HEK293 (cell line): ENCODE results near the gene SUFU.
"Not testable (repeated sequence)": the region's sequence is repeated elsewhere in the genome, so short reads cannot be mapped to it uniquely, and the experiment has no call there.

Source experiments
- CTCF ChIA-PET: fragments of 350-600 bp; formaldehyde crosslinking; extraction: SDS; loops from one replicate; lab custom pipeline; 2021; ENCODE audit warnings: antibody characterized with exemption; lab: Yijun Ruan, JAX
- POLR2A ChIA-PET: fragments of 300-600 bp; formaldehyde crosslinking; extraction: SDS; loops from one replicate; lab custom pipeline; 2020; ENCODE audit warnings: antibody characterized with exemption, inconsistent platforms; lab: Yijun Ruan, JAX
- H3K27ac ChIP-seq: fragments of 200-500 bp; sonication (Bioruptor generic); 2 replicates; pipeline ENCODE4 v1.5.1; 2014; ENCODE audit warnings: low read depth, low read length, control low read depth, inconsistent platforms; ENCODE audit errors: extremely low read depth
- H3K36me3 ChIP-seq, 2 experiments: fragments of 200-500 bp in 1 of 2; sonication (Bioruptor generic) in 1 of 2; 1 replicate in 1 of 2; 2 replicates in 1 of 2; pipeline ENCODE4 v1.5.1; 2014 to 2017; ENCODE audit warnings: inconsistent platforms in 2 of 2, low read length in 2 of 2; ENCODE audit not compliant: control insufficient read depth in 2 of 2, insufficient read depth in 1 of 2
- H3K4me1 ChIP-seq: fragments of 200-500 bp; sonication (Bioruptor generic); 2 replicates; pipeline ENCODE4 v1.5.1; 2014; ENCODE audit warnings: mild to moderate bottlenecking, low read length, inconsistent platforms; ENCODE audit not compliant: control insufficient read depth, insufficient read depth
- H3K4me3 ChIP-seq: 2 replicates; pipeline ENCODE4 v1.5.1; 2011; ENCODE audit warnings: low read depth, mild to moderate bottlenecking, control low read depth, low read length, moderate library complexity
- H3K9me3 ChIP-seq: fragments of 200-500 bp; sonication (Bioruptor generic); 2 replicates; pipeline ENCODE4 v1.5.1; 2014; ENCODE audit warnings: low read depth, low read length, inconsistent platforms; ENCODE audit not compliant: control insufficient read depth, insufficient read depth
- IKZF3 ChIP-seq: fragments of 450-650 bp; IDR thresholded peaks from 2 replicates; pipeline ENCODE4 v1.5.0; 2018; ENCODE audit warnings: missing biosample characterization, mild to moderate bottlenecking, missing genetic modification characterization, moderate library complexity
- KLF7 ChIP-seq: fragments of 450-650 bp; formaldehyde crosslinking; IDR thresholded peaks from 2 replicates; pipeline ENCODE4 v1.5.1; 2016; ENCODE audit warnings: missing biosample characterization, missing genetic modification characterization, borderline replicate concordance
- WT1 ChIP-seq: fragments of 450-650 bp; formaldehyde crosslinking; IDR thresholded peaks from 2 replicates; pipeline ENCODE4 v1.5.1; 2016; ENCODE audit warnings: missing biosample characterization, missing genetic modification characterization
- ZBTB10 ChIP-seq: fragments of 450-650 bp; formaldehyde crosslinking; IDR thresholded peaks from 2 replicates; pipeline ENCODE4 v1.5.1; 2016; ENCODE audit warnings: missing biosample characterization, missing genetic modification characterization
- ZBTB20 ChIP-seq: fragments of 450-650 bp; formaldehyde crosslinking; IDR thresholded peaks from 2 replicates; pipeline ENCODE4 v1.5.1; 2016; ENCODE audit warnings: missing biosample characterization, missing genetic modification characterization
- ZBTB8A ChIP-seq: fragments of 450-650 bp; formaldehyde crosslinking; IDR thresholded peaks from 2 replicates; pipeline ENCODE4 v1.5.1; 2016; ENCODE audit warnings: missing biosample characterization, missing genetic modification characterization
- ZEB2 ChIP-seq: fragments of 450-650 bp; formaldehyde crosslinking; IDR thresholded peaks from 2 replicates; pipeline ENCODE4 v1.5.1; 2016; ENCODE audit warnings: missing biosample characterization, missing genetic modification characterization
- ZNF155 ChIP-seq: fragments of 450-650 bp; formaldehyde crosslinking; IDR thresholded peaks from 2 replicates; pipeline ENCODE4 v1.5.1; 2016; ENCODE audit warnings: missing biosample characterization, missing genetic modification characterization
- ZNF157 ChIP-seq: fragments of 450-650 bp; formaldehyde crosslinking; IDR thresholded peaks from 2 replicates; pipeline ENCODE4 v1.5.1; 2016; ENCODE audit warnings: missing biosample characterization, missing genetic modification characterization
- ZNF184 ChIP-seq: fragments of 450-650 bp; IDR thresholded peaks from 2 replicates; pipeline ENCODE4 v1.5.1; 2018; ENCODE audit warnings: missing biosample characterization, mild to moderate bottlenecking, missing genetic modification characterization
- ZNF362 ChIP-seq: fragments of 450-650 bp; formaldehyde crosslinking; IDR thresholded peaks from 2 replicates; pipeline ENCODE4 v1.5.1; 2016; ENCODE audit warnings: missing biosample characterization, missing genetic modification characterization
- ZNF558 ChIP-seq: fragments of 450-650 bp; formaldehyde crosslinking; IDR thresholded peaks from 2 replicates; pipeline ENCODE4 v1.5.1; 2016; ENCODE audit warnings: missing biosample characterization, missing genetic modification characterization
- ZNF600 ChIP-seq: fragments of 450-650 bp; formaldehyde crosslinking; IDR thresholded peaks from 2 replicates; pipeline ENCODE4 v1.5.1; 2016; ENCODE audit warnings: missing biosample characterization, missing genetic modification characterization
- TF ChIP-seq, protein P1 (sequence below): fragments of 450-650 bp; formaldehyde crosslinking; IDR thresholded peaks from 2 replicates; pipeline ENCODE4 v1.5.1; 2016; ENCODE audit warnings: missing biosample characterization, missing genetic modification characterization
- TF ChIP-seq, protein P2 (sequence below): fragments of 450-650 bp; formaldehyde crosslinking; IDR thresholded peaks from 2 replicates; pipeline ENCODE4 v1.5.1; 2016; ENCODE audit warnings: missing biosample characterization, missing genetic modification characterization, low read depth
- TF ChIP-seq, protein P3 (sequence below): fragments of 450-650 bp; formaldehyde crosslinking; IDR thresholded peaks from 2 replicates; pipeline ENCODE4 v1.5.1; 2017; ENCODE audit warnings: missing biosample characterization, missing genetic modification characterization
- TF ChIP-seq, protein P4 (sequence below): fragments of 450-650 bp; formaldehyde crosslinking; IDR thresholded peaks from 2 replicates; pipeline ENCODE4 v1.5.1; 2016; ENCODE audit warnings: missing biosample characterization, missing genetic modification characterization

The SUFU gene

GRCh38 chr10:102499356-102499755 lies 4.4 kb upstream of the SUFU start (continued):
- TF ChIP-seq, protein P1, sequence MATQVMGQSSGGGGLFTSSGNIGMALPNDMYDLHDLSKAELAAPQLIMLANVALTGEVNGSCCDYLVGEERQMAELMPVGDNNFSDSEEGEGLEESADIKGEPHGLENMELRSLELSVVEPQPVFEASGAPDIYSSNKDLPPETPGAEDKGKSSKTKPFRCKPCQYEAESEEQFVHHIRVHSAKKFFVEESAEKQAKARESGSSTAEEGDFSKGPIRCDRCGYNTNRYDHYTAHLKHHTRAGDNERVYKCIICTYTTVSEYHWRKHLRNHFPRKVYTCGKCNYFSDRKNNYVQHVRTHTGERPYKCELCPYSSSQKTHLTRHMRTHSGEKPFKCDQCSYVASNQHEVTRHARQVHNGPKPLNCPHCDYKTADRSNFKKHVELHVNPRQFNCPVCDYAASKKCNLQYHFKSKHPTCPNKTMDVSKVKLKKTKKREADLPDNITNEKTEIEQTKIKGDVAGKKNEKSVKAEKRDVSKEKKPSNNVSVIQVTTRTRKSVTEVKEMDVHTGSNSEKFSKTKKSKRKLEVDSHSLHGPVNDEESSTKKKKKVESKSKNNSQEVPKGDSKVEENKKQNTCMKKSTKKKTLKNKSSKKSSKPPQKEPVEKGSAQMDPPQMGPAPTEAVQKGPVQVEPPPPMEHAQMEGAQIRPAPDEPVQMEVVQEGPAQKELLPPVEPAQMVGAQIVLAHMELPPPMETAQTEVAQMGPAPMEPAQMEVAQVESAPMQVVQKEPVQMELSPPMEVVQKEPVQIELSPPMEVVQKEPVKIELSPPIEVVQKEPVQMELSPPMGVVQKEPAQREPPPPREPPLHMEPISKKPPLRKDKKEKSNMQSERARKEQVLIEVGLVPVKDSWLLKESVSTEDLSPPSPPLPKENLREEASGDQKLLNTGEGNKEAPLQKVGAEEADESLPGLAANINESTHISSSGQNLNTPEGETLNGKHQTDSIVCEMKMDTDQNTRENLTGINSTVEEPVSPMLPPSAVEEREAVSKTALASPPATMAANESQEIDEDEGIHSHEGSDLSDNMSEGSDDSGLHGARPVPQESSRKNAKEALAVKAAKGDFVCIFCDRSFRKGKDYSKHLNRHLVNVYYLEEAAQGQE (tag by site-specific recombination): no peak
- no peak for TF ChIP-seq ZBTB20
- TF ChIP-seq, protein P2, sequence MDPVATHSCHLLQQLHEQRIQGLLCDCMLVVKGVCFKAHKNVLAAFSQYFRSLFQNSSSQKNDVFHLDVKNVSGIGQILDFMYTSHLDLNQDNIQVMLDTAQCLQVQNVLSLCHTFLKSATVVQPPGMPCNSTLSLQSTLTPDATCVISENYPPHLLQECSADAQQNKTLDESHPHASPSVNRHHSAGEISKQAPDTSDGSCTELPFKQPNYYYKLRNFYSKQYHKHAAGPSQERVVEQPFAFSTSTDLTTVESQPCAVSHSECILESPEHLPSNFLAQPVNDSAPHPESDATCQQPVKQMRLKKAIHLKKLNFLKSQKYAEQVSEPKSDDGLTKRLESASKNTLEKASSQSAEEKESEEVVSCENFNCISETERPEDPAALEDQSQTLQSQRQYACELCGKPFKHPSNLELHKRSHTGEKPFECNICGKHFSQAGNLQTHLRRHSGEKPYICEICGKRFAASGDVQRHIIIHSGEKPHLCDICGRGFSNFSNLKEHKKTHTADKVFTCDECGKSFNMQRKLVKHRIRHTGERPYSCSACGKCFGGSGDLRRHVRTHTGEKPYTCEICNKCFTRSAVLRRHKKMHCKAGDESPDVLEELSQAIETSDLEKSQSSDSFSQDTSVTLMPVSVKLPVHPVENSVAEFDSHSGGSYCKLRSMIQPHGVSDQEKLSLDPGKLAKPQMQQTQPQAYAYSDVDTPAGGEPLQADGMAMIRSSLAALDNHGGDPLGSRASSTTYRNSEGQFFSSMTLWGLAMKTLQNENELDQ (tag by site-specific recombination): no peak
- TF ChIP-seq, all 188 proteins: peak for 0

- ChIA-PET CTCF (interaction anchor here (0.6 to 1.4 kb wide), 5 partner anchors 81 to 331 kb away, joined by 3 read pairs; no protein-coding TSS in a partner anchor), POLR2A (interaction anchor here (1.1 to 1.3 kb wide), 2 partner anchors 17 to 83 kb away, joined by 3 read pairs; no protein-coding TSS in a partner anchor)
- H3K27ac ChIP-seq, H3K36me3 ChIP-seq, H3K4me3 ChIP-seq: not testable (repeated sequence)
- peak; percentile 84 for TF ChIP-seq ZNF362 (tag by site-specific recombination)
- TF ChIP-seq, all 188 proteins: peak for 1; not testable (repeated sequence) for 187
- not testable (repeated sequence) for H3K9me3 ChIP-seq, H3K4me1 ChIP-seq
Measured at GRCh38 chr10:102500686-102501085, 3.1 kb upstream of the SUFU start.

- Histone ChIP-seq H3K4me3 (peak overlapping the region; percentile 54), H3K9me3 (no peaks in the 10 kb centered on the region), H3K4me1 (peaks cover 7% of the 10 kb centered on the region), H3K36me3 (peaks cover 0 to 9% of the 10 kb centered on the region in 2 experiments; a peak in 2 of 3 replicates), H3K27ac (peak overlapping the region; percentile 36; the same call in 1 of the 2 replicates)
- CTCF ChIA-PET: interaction anchor here (0.6 to 1.4 kb wide), 6 partner anchors 23 to 332 kb away, joined by 3 read pairs; no protein-coding TSS in a partner anchor
- POLR2A ChIA-PET: interaction anchor here (1.1 to 1.4 kb wide), 3 partner anchors 18 to 83 kb away, joined by 3 to 6 read pairs (median 3); partner anchors contain the start of gene CUEDC2
- TF ChIP-seq, protein P3, sequence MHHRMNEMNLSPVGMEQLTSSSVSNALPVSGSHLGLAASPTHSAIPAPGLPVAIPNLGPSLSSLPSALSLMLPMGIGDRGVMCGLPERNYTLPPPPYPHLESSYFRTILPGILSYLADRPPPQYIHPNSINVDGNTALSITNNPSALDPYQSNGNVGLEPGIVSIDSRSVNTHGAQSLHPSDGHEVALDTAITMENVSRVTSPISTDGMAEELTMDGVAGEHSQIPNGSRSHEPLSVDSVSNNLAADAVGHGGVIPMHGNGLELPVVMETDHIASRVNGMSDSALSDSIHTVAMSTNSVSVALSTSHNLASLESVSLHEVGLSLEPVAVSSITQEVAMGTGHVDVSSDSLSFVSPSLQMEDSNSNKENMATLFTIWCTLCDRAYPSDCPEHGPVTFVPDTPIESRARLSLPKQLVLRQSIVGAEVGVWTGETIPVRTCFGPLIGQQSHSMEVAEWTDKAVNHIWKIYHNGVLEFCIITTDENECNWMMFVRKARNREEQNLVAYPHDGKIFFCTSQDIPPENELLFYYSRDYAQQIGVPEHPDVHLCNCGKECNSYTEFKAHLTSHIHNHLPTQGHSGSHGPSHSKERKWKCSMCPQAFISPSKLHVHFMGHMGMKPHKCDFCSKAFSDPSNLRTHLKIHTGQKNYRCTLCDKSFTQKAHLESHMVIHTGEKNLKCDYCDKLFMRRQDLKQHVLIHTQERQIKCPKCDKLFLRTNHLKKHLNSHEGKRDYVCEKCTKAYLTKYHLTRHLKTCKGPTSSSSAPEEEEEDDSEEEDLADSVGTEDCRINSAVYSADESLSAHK (tag by site-specific recombination): 0 out of 2 replicates have a peak, but pooled peaks have one; percentile 10
- no peak for TF ChIP-seq ZBTB8A (tag by site-specific recombination)
- 0 out of 2 replicates have a peak, but pooled peaks have one; percentile 13 for TF ChIP-seq ZEB2
- TF ChIP-seq KLF7 (tag by site-specific recombination): peak; percentile 41; the same call in 1 of the 2 replicates
- TF ChIP-seq ZNF600 (tag by site-specific recombination): peak; percentile 17; the same call in 1 of the 2 replicates
- no peak for TF ChIP-seq WT1 (tag by site-specific recombination)
- no peak for TF ChIP-seq ZNF184 (tag by site-specific recombination)
- TF ChIP-seq IKZF3 (tag by site-specific recombination): no peak
- no peak for TF ChIP-seq ZNF558 (tag by site-specific recombination)
- no peak for TF ChIP-seq ZNF155 (tag by site-specific recombination)
- TF ChIP-seq, protein P4, sequence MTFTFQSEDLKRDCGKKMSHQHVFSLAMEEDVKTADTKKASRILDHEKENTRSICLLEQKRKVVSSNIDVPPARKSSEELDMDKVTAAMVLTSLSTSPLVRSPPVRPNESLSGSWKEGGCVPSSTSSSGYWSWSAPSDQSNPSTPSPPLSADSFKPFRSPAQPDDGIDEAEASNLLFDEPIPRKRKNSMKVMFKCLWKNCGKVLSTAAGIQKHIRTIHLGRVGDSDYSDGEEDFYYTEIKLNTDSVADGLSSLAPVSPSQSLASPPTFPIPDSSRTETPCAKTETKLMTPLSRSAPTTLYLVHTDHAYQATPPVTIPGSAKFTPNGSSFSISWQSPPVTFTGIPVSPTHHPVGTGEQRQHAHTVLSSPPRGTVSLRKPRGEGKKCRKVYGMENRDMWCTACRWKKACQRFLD (tag by site-specific recombination): no peak
- no peak for TF ChIP-seq ZNF157 (tag by site-specific recombination)
- no peak for TF ChIP-seq ZBTB10 (tag by site-specific recombination)
Measured at GRCh38 chr10:102501201-102502028, 2.4 kb upstream of the SUFU start.
